ENCODE measurements around the gene H1-8. TPM values are rescaled to one million over a fixed set of nuclear protein-coding genes. Genes with fewer than 3 reads are reported as not detected.
"Not testable (repeated sequence)": the region's sequence is repeated elsewhere in the genome, so short reads cannot be mapped to it uniquely, and the experiment has no call there.

The H1-8 gene, protein sequence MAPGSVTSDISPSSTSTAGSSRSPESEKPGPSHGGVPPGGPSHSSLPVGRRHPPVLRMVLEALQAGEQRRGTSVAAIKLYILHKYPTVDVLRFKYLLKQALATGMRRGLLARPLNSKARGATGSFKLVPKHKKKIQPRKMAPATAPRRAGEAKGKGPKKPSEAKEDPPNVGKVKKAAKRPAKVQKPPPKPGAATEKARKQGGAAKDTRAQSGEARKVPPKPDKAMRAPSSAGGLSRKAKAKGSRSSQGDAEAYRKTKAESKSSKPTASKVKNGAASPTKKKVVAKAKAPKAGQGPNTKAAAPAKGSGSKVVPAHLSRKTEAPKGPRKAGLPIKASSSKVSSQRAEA
- total RNA-seq (0.09 TPM), polyA plus RNA-seq (0.78 TPM)
- long read RNA-seq, donor 1 = 0 reads
- long read RNA-seq, donor 2 = 0 reads
- long read RNA-seq, donor 3 = 0 reads
- long read RNA-seq, donor 4 = 0 reads
- long read RNA-seq, donor 5 = 0 reads
- long read RNA-seq, donor 6 = 0 reads
- long read RNA-seq, donor 7 = 0 reads
- long read RNA-seq, donor 8 = 0 reads
- long read RNA-seq, donor 9 = 0 reads
- long read RNA-seq, donor 10 = 0 reads

GRCh38 chr3:129543156-129543790 lies at the start of gene H1-8:
Gene H1-8 (plus strand): TSS chr3:129543175. CDS start chr3:129543219, 44 bp downstream.
- WGBS = 95% methylated on average over 16 of the region's 16 CpGs
- peaks cover 0 to 6% of the 10 kb centered on the region in 2 donors for H3K4me1 ChIP-seq (ENCODE audit: control insufficient read depth in 2 of 2, insufficient read depth in 2 of 2, low read length in 2 of 2)
- H3K27me3 ChIP-seq (ENCODE audit: control insufficient read depth in 2 of 2, insufficient read depth in 1 of 2, low read length in 1 of 2) = no peaks in the 10 kb centered on the region
- no peaks in the 10 kb centered on the region for H3K9me3 ChIP-seq (ENCODE audit: control insufficient read depth in 2 of 2, insufficient read depth in 1 of 2, low read length in 1 of 2)
- H3K27ac ChIP-seq (ENCODE audit: low read depth in 1 of 2, low read length in 1 of 2) = no peak within 1 kb of the TSS
- no peak within 1 kb of the TSS for H3K4me3 ChIP-seq (ENCODE audit: low read length in 2 of 2)
- DNase-seq (ENCODE audit: low read depth in 6 of 9, low spot score in 9 of 9) = no peak
- H3K36me3 ChIP-seq (ENCODE audit: control insufficient read depth in 2 of 2, insufficient read depth in 2 of 2, low read length in 1 of 2) = no peaks in the 10 kb centered on the region

GRCh38 chr3:129493206-129493605 lies 49.8 kb upstream of the H1-8 start:
- Histone ChIP-seq H3K4me1 (ENCODE audit: control insufficient read depth in 2 of 2, insufficient read depth in 2 of 2, low read length in 2 of 2) (peaks cover 3 to 8% of the 10 kb centered on the region in 2 donors), H3K36me3 (ENCODE audit: control insufficient read depth in 2 of 2, insufficient read depth in 2 of 2, low read length in 1 of 2) (peaks cover 30 to 38% of the 10 kb centered on the region in 2 donors), H3K4me3 (ENCODE audit: low read length in 2 of 2) (no peak overlapping the region), H3K9me3 (ENCODE audit: control insufficient read depth in 2 of 2, insufficient read depth in 1 of 2, low read length in 1 of 2) (no peaks in the 10 kb centered on the region), H3K27ac (ENCODE audit: low read depth in 1 of 2, low read length in 1 of 2) (no peak overlapping the region), H3K27me3 (ENCODE audit: control insufficient read depth in 2 of 2, insufficient read depth in 1 of 2, low read length in 1 of 2) (no peaks in the 10 kb centered on the region)
- 100% methylated on average over 4 of the region's 4 CpGs for WGBS
- DNase-seq (ENCODE audit: low read depth in 6 of 9, low spot score in 9 of 9) = no peak

- not testable (repeated sequence) for H3K27me3 ChIP-seq (ENCODE audit: control insufficient read depth in 2 of 2, insufficient read depth in 1 of 2, low read length in 1 of 2); H3K9me3 ChIP-seq (ENCODE audit: control insufficient read depth in 2 of 2, insufficient read depth in 1 of 2, low read length in 1 of 2); H3K27ac ChIP-seq (ENCODE audit: low read depth in 1 of 2, low read length in 1 of 2); H3K4me3 ChIP-seq (ENCODE audit: low read length in 2 of 2); H3K4me1 ChIP-seq (ENCODE audit: control insufficient read depth in 2 of 2, insufficient read depth in 2 of 2, low read length in 2 of 2); DNase-seq (ENCODE audit: low read depth in 6 of 9, low spot score in 9 of 9)
- whole genome bisulfite sequencing = 96% methylated on average over 5 of the region's 5 CpGs
- H3K36me3 ChIP-seq (ENCODE audit: control insufficient read depth in 2 of 2, insufficient read depth in 2 of 2, low read length in 1 of 2) = peaks cover 30 to 39% of the 10 kb centered on the region in 2 donors
Observed at GRCh38 chr3:129494499-129494898, 48.5 kb upstream of the H1-8 start.

GRCh38 chr3:129495006-129495639 lies 47.9 kb upstream of the H1-8 start:
- not testable (repeated sequence) for DNase-seq (ENCODE audit: low read depth in 6 of 9, low spot score in 9 of 9); H3K9me3 ChIP-seq (ENCODE audit: control insufficient read depth in 2 of 2, insufficient read depth in 1 of 2, low read length in 1 of 2); H3K4me1 ChIP-seq (ENCODE audit: control insufficient read depth in 2 of 2, insufficient read depth in 2 of 2, low read length in 2 of 2); H3K27me3 ChIP-seq (ENCODE audit: control insufficient read depth in 2 of 2, insufficient read depth in 1 of 2, low read length in 1 of 2); H3K4me3 ChIP-seq (ENCODE audit: low read length in 2 of 2); H3K27ac ChIP-seq (ENCODE audit: low read depth in 1 of 2, low read length in 1 of 2)
- H3K36me3 ChIP-seq (ENCODE audit: control insufficient read depth in 2 of 2, insufficient read depth in 2 of 2, low read length in 1 of 2) = peaks cover 35 to 42% of the 10 kb centered on the region in 2 donors
- WGBS = 94% methylated on average over 10 of the region's 10 CpGs

DNA sequence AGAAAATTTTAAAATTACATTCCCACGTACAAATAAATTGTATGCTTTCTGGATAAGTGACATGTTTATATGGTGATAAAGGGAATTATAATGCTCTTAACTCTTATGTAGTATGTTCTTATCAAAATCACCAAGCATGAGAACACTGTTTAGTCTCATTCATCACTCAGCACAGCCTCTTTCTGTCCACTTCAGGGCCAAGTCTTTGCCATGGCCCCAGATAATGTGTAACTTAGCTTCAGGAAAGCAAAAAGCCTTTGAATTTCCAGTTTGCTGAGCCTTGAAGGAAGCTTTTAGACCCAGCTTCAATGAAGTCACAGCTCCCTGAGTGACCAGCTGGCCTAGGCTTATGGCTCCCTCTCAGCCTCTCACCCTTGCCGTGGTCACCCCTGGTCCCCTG lies 45.1 kb upstream of the H1-8 start:
- H3K27me3 ChIP-seq (ENCODE audit: control insufficient read depth in 2 of 2, insufficient read depth in 1 of 2, low read length in 1 of 2); H3K4me3 ChIP-seq (ENCODE audit: low read length in 2 of 2); DNase-seq (ENCODE audit: low read depth in 6 of 9, low spot score in 9 of 9); H3K9me3 ChIP-seq (ENCODE audit: control insufficient read depth in 2 of 2, insufficient read depth in 1 of 2, low read length in 1 of 2); H3K27ac ChIP-seq (ENCODE audit: low read depth in 1 of 2, low read length in 1 of 2); H3K4me1 ChIP-seq (ENCODE audit: control insufficient read depth in 2 of 2, insufficient read depth in 2 of 2, low read length in 2 of 2): not testable (repeated sequence)
- peaks cover 40 to 45% of the 10 kb centered on the region in 2 donors for H3K36me3 ChIP-seq (ENCODE audit: control insufficient read depth in 2 of 2, insufficient read depth in 2 of 2, low read length in 1 of 2)
- 97% methylated on average over 2 of the region's 2 CpGs for WGBS

DNA sequence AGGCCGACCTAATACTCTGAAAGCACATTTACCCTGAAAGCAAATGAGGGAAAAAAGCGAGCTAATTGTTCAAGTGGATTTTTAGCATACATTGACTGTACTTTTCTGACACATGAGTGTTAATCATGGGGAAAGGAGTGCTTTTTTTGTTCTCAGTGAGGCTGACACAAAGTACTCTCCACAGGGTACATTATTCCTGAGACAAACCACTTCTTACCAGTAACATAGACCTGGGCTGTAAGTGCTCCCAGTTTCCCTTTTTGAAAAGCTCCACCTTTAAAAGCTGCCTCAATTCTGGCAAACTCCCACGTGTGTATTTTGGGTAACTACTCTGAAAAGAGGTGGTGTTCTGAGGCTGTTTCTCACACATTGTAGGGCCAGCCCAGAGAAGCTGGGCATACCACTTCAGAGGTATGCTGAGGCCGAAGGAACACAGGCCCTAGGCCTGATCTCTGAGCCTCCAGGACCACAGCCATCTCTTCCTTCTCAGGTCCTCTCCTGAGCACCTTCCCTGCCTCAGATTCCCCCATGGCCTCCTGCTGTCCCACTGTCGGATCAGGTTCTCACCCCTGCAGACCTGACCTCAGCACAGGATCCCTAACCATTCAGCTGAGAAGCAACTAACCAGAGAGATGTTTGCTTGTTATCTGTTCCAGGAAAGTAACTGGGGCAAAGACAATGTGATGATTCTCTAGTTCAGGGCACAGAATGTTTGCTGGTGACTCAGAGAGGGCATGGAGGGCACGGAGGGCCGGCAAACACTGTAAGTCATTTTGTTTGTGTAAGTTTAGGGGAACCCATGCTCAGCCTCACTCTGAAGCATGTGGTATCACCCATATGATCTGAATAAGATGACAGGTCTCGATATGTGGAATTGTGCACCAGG lies 44.1 kb upstream of the H1-8 start:
- not testable (repeated sequence) for H3K4me1 ChIP-seq (ENCODE audit: control insufficient read depth in 2 of 2, insufficient read depth in 2 of 2, low read length in 2 of 2); DNase-seq (ENCODE audit: low read depth in 6 of 9, low spot score in 9 of 9); H3K27me3 ChIP-seq (ENCODE audit: control insufficient read depth in 2 of 2, insufficient read depth in 1 of 2, low read length in 1 of 2); H3K27ac ChIP-seq (ENCODE audit: low read depth in 1 of 2, low read length in 1 of 2); H3K9me3 ChIP-seq (ENCODE audit: control insufficient read depth in 2 of 2, insufficient read depth in 1 of 2, low read length in 1 of 2); H3K4me3 ChIP-seq (ENCODE audit: low read length in 2 of 2)
- 93% methylated on average over 8 of the region's 8 CpGs for WGBS
- H3K36me3 ChIP-seq (ENCODE audit: control insufficient read depth in 2 of 2, insufficient read depth in 2 of 2, low read length in 1 of 2) = peaks cover 44% of the 10 kb centered on the region in 2 donors

- H3K27ac ChIP-seq (ENCODE audit: low read depth in 1 of 2, low read length in 1 of 2); H3K4me1 ChIP-seq (ENCODE audit: control insufficient read depth in 2 of 2, insufficient read depth in 2 of 2, low read length in 2 of 2); H3K27me3 ChIP-seq (ENCODE audit: control insufficient read depth in 2 of 2, insufficient read depth in 1 of 2, low read length in 1 of 2); DNase-seq (ENCODE audit: low read depth in 6 of 9, low spot score in 9 of 9); H3K4me3 ChIP-seq (ENCODE audit: low read length in 2 of 2); H3K9me3 ChIP-seq (ENCODE audit: control insufficient read depth in 2 of 2, insufficient read depth in 1 of 2, low read length in 1 of 2): not testable (repeated sequence)
- 97% methylated on average over 13 of the region's 14 CpGs for WGBS
- peaks cover 48 to 51% of the 10 kb centered on the region in 2 donors for H3K36me3 ChIP-seq (ENCODE audit: control insufficient read depth in 2 of 2, insufficient read depth in 2 of 2, low read length in 1 of 2)
Observed at GRCh38 chr3:129499604-129500333, 43.2 kb upstream of the H1-8 start.

DNA sequence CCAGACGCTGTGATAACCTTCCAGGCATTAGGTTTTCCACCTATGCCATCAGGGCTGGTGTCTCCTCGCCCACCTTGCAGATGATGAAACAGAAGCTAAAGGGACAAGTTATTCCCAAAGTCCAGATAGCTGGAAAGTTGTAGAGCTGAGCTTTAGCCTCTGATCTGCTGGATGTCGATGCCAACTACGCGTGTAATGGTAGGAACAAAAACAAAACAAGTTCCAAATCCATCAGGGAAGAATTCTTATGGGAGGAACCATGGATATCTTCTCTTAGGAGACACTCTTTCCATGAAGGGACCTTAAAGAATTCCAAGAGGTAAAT lies 42.7 kb upstream of the H1-8 start:
- H3K27me3 ChIP-seq (ENCODE audit: control insufficient read depth in 2 of 2, insufficient read depth in 1 of 2, low read length in 1 of 2) = no peaks in the 10 kb centered on the region
- H3K27ac ChIP-seq (ENCODE audit: low read depth in 1 of 2, low read length in 1 of 2) = no peak overlapping the region
- no peaks in the 10 kb centered on the region for H3K9me3 ChIP-seq (ENCODE audit: control insufficient read depth in 2 of 2, insufficient read depth in 1 of 2, low read length in 1 of 2)
- DNase-seq (ENCODE audit: low read depth in 6 of 9, low spot score in 9 of 9) = no peak
- H3K4me3 ChIP-seq (ENCODE audit: low read length in 2 of 2) = no peak overlapping the region
- peaks cover 51 to 57% of the 10 kb centered on the region in 2 donors for H3K36me3 ChIP-seq (ENCODE audit: control insufficient read depth in 2 of 2, insufficient read depth in 2 of 2, low read length in 1 of 2)
- WGBS = 97% methylated on average over 5 of the region's 5 CpGs
- H3K4me1 ChIP-seq (ENCODE audit: control insufficient read depth in 2 of 2, insufficient read depth in 2 of 2, low read length in 2 of 2) = no peaks in the 10 kb centered on the region
